Heart left ventricle (tissue), 13 donors: ENCODE results near the gene KLHL35.

ENCODE experiments used
- CTCF ChIP-seq, 12 donors: fragments of 200-600 bp; sonication (generic) in 4 of 12; IDR thresholded peaks; one replicate each; pipeline versions ENCODE4 v1.5.0 to v1.8.0; 2018 to 2022; ENCODE audit warnings: antibody characterized with exemption in 12 of 12, mild to moderate bottlenecking in 5 of 12
- POLR2A ChIP-seq, 2 donors: fragments of 450-650 bp; IDR thresholded peaks; one replicate each; pipeline ENCODE4 v1.6.1; 2017; ENCODE audit warnings: antibody characterized with exemption in 2 of 2, mild to moderate bottlenecking in 2 of 2, moderate library complexity in 2 of 2
- donor health status: ischemic (EF 13 %, LVEDD 7.1; RV severe dilation, severe dysfunction).
- donor health status: DM: no; HTN: yes; CAD: no.
- donor health status: DM: no; HTN: no; CAD: no.
- donor health status: ischemic (EF 25% LVEDD 6.9; RV normal size, moderate dysfunction).
- donor health status: ischemic (EF 25% LVEDD 5.7; RV mildly dilated, moderate dysfunction).
- donor health status: ischemic (EF 35%, LVEDD 5.7; RV mildly dilated, moderate dysfunction).
- donor health status: nonischemic (EF 11% LVEDD 7.7; RV severe dilation, severe dysfunction).
- donor health status: DM: yes; HTN: yes; CAD: no.
- donor health status: PGD.
- donor health status: ischemic (EF 29% LVEDD 5.4; RV normal size, mild dysfunction).
- donor health status: nonischemic (EF 23%, LVEDD 6.1; RV moderate dilation, normal function).

GRCh38 chr11:75476739-75477613 lies 44.0 kb upstream of the KLHL35 start:
- TF ChIP-seq POLR2A (IDR thresholded peaks at IDR 0.05), result no peak
- no peak for TF ChIP-seq CTCF (IDR thresholded peaks at IDR 0.05)
